Loucy (cell line): ENCODE data around the gene BTN2A1.

Experiments used
- H2AFZ ChIP-seq: fragments of 200-600 bp; sonication (generic); 2 replicates; pipeline ENCODE4 v1.6.0; 2016; ENCODE audit warnings: antibody characterized with exemption, mild to moderate bottlenecking, low read length, moderate library complexity
- H3F3A ChIP-seq: fragments of 200-600 bp; 2 replicates; pipeline ENCODE4 v1.6.0; 2016; ENCODE audit warnings: antibody characterized with exemption, low read depth, mild to moderate bottlenecking
- H3K27me3 ChIP-seq: fragments of 200-600 bp; sonication (generic); 2 replicates; pipeline ENCODE4 v1.6.1; 2014; ENCODE audit warnings: low read length, mild to moderate bottlenecking; ENCODE audit not compliant: insufficient read depth, poor library complexity, severe bottlenecking
- H3K36me3 ChIP-seq: fragments of 200-600 bp; sonication (generic); 2 replicates; pipeline ENCODE4 v1.6.1; 2016; ENCODE audit warnings: low read length; ENCODE audit not compliant: insufficient read depth
- H3K4me1 ChIP-seq: fragments of 200-600 bp; sonication (generic); 2 replicates; pipeline ENCODE4 v1.5.1; 2014; ENCODE audit warnings: low read length, mild to moderate bottlenecking; ENCODE audit not compliant: insufficient read depth, poor library complexity, severe bottlenecking
- H3K4me2 ChIP-seq: fragments of 200-600 bp; sonication (generic); 2 replicates; pipeline ENCODE4 v1.6.0; 2014; ENCODE audit warnings: antibody characterized with exemption, low read length, low read depth, mild to moderate bottlenecking; ENCODE audit not compliant: poor library complexity, severe bottlenecking
- H3K4me3 ChIP-seq: fragments of 200-600 bp; sonication (generic); 2 replicates; pipeline ENCODE4 v1.5.1; 2014; ENCODE audit warnings: low read length, mild to moderate bottlenecking, mixed read lengths; ENCODE audit not compliant: poor library complexity, severe bottlenecking
- H3K79me2 ChIP-seq: fragments of 200-600 bp; sonication (generic); 2 replicates; pipeline ENCODE4 v1.6.1; 2014; ENCODE audit warnings: low read length; ENCODE audit not compliant: insufficient read depth
- H3K9ac ChIP-seq: fragments of 200-600 bp; sonication (generic); 2 replicates; pipeline ENCODE4 v1.6.0; 2014; ENCODE audit warnings: mild to moderate bottlenecking, low read depth, low read length, moderate library complexity; ENCODE audit not compliant: poor library complexity, severe bottlenecking
- H3K9me2 ChIP-seq: fragments of 200-600 bp; sonication (generic); replicated peaks from 2 replicates; pipeline ENCODE4 v1.6.1; 2016; ENCODE audit warnings: low read depth, low read length, mixed read lengths
- H3K9me3 ChIP-seq: fragments of 200-600 bp; sonication (generic); 2 replicates; pipeline ENCODE4 v1.6.1; 2014; ENCODE audit warnings: mild to moderate bottlenecking, antibody characterized with exemption, low read length, low read depth; ENCODE audit not compliant: insufficient read depth
- H4K20me1 ChIP-seq: fragments of 200-600 bp; sonication (generic); 2 replicates; pipeline ENCODE4 v1.6.0; 2014; ENCODE audit warnings: antibody characterized with exemption, low read length, mild to moderate bottlenecking; ENCODE audit not compliant: insufficient read depth, poor library complexity, severe bottlenecking
- CTCF ChIP-seq: fragments of 200-600 bp; sonication (generic); conservative IDR thresholded peaks from 2 replicates; pipeline ENCODE4 v1.5.1; 2014; ENCODE audit warnings: mild to moderate bottlenecking, antibody characterized with exemption, low read length
- EZH2phosphoT487 ChIP-seq: fragments of 200-600 bp; IDR thresholded peaks from 2 replicates; pipeline ENCODE4 v1.6.1; 2018; ENCODE audit warnings: antibody characterized with exemption, mild to moderate bottlenecking, moderate library complexity, borderline replicate concordance

Gene BTN2A1

DNA sequence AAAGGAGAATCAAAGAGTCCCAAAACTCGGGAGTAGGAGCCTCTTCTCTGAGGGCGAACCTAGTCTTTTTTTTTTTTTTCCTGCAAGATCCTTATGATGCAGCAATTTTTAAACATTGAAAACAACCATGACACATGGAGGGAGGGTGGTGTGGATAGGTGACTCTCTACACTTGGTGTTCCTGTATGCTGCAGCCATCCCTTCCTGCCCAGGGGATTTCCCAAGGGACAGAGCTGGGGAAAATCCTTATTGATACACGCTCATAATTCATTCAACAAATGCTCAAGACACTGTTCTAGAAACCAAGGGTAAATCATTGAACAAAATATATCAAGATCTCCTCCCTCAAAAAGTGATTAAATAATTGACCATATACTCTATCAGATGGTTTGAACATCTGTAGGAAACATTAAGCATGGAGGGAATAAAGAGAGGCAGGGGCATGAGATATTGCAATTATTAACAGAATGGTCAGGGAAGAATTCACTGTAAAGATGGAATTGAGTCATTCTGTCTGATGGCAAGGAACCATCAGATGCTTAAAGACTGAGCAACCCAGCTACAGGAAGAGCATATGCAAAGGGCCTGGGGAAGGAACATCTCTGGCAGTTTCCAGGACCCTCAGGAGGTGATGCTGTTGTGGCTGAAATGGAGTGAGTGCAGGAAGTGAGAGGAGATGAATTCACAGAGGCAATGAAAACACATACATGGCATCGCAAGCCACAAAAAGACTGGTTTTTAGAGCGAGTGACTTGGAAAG, 30.9 kb upstream of the BTN2A1 start:
- Histone ChIP-seq H3K9me3 (no peaks in the 10 kb centered on the region), H2AFZ (no peak overlapping the region), H4K20me1 (no peaks in the 10 kb centered on the region), H3K9ac (no peak overlapping the region), H3K4me1 (peaks cover 18% of the 10 kb centered on the region), H3K9me2 (no peaks in the 10 kb centered on the region), H3K4me3 (no peak overlapping the region), H3F3A (no peaks in the 10 kb centered on the region), H3K4me2 (no peak overlapping the region), H3K36me3 (no peaks in the 10 kb centered on the region), H3K27me3 (no peaks in the 10 kb centered on the region), H3K79me2 (no peaks in the 10 kb centered on the region)
- no peak for TF ChIP-seq CTCF
- TF ChIP-seq EZH2phosphoT487, result no peak

GRCh38 chr6:26427451-26427809, 30.3 kb upstream of the BTN2A1 start:
- TF ChIP-seq CTCF (no peak), EZH2phosphoT487 (no peak)
- no peaks in the 10 kb centered on the region for H3K27me3 ChIP-seq
- no peaks in the 10 kb centered on the region for H3K79me2 ChIP-seq
- no peak overlapping the region for H3K9ac ChIP-seq
- H3K4me2 ChIP-seq, result no peak overlapping the region
- H3K4me1 ChIP-seq, result peaks cover 18% of the 10 kb centered on the region
- no peak overlapping the region for H3K4me3 ChIP-seq
- H3F3A ChIP-seq, result no peaks in the 10 kb centered on the region
- no peaks in the 10 kb centered on the region for H3K9me3 ChIP-seq
- no peaks in the 10 kb centered on the region for H4K20me1 ChIP-seq
- H3K9me2 ChIP-seq, result no peaks in the 10 kb centered on the region
- no peak overlapping the region for H2AFZ ChIP-seq
- H3K36me3 ChIP-seq, result no peaks in the 10 kb centered on the region

- Histone ChIP-seq H3K27me3 (no peaks in the 10 kb centered on the region), H3F3A (no peaks in the 10 kb centered on the region), H3K9me2 (no peaks in the 10 kb centered on the region), H3K4me2 (no peak overlapping the region), H4K20me1 (no peaks in the 10 kb centered on the region), H3K4me3 (no peak overlapping the region), H3K36me3 (no peaks in the 10 kb centered on the region), H3K79me2 (no peaks in the 10 kb centered on the region), H3K4me1 (peaks cover 18% of the 10 kb centered on the region), H2AFZ (no peak overlapping the region), H3K9ac (no peak overlapping the region), H3K9me3 (no peaks in the 10 kb centered on the region)
- TF ChIP-seq EZH2phosphoT487, result no peak
- no peak for TF ChIP-seq CTCF
Observed at GRCh38 chr6:26428206-26428605, 29.5 kb upstream of the BTN2A1 start.
